Measurements from ENCODE around the gene HMCN1.

GRCh38 chr1:185938396-185938795 lies 204.2 kb downstream of the HMCN1 start:
- no peak for TF ChIP-seq EP300 (IDR thresholded peaks at IDR 0.05)
- TF ChIP-seq CTCF (IDR thresholded peaks at IDR 0.05), result no peak
- no peak for TF ChIP-seq POLR2A (IDR thresholded peaks at IDR 0.05)
